Measurements from ENCODE around the gene SPAAR.

Gene SPAAR

GRCh38 chr9:35899021-35899420 is 10.3 kb upstream of the SPAAR start:
- TF ChIP-seq EZH2 (IDR thresholded peaks at IDR 0.05; ENCODE audit: borderline replicate concordance, low read length) (no peak), CTCF (IDR thresholded peaks at IDR 0.05; ENCODE audit: low read length) (no peak)
- H3K79me2 ChIP-seq (ENCODE audit: insufficient read depth, low read length), result no peaks in the 10 kb centered on the region

GRCh38 chr9:35903049-35903448 is 6.2 kb upstream of the SPAAR start:
- H2AFZ ChIP-seq (ENCODE audit: low read length), result no peak overlapping the region
- no peaks in the 10 kb centered on the region; the same call in 1 of the 2 replicates for H3K27me3 ChIP-seq (ENCODE audit: insufficient read depth, low read length)
- H3K9me2 ChIP-seq (ENCODE audit: low read depth, low read length), result no peaks in the 10 kb centered on the region
- H3F3A ChIP-seq (ENCODE audit: insufficient read depth, low read length), result no peaks in the 10 kb centered on the region
- H3K4me1 ChIP-seq (ENCODE audit: insufficient read depth, low read length, severe bottlenecking), result no peaks in the 10 kb centered on the region
- no peaks in the 10 kb centered on the region for H3K9me3 ChIP-seq (ENCODE audit: low read length)
- no peak overlapping the region for H3K4me2 ChIP-seq (ENCODE audit: low read length)
- H3K9ac ChIP-seq (ENCODE audit: low read length), result no peak overlapping the region
- no peak overlapping the region for H3K4me3 ChIP-seq (ENCODE audit: low read depth, low read length, poor library complexity, severe bottlenecking)
- no peak overlapping the region for H3K27ac ChIP-seq (ENCODE audit: low read depth, low read length, poor library complexity, severe bottlenecking)
- peak; percentile 82 for TF ChIP-seq CTCF (IDR thresholded peaks at IDR 0.05; ENCODE audit: low read length)
- TF ChIP-seq EZH2 (IDR thresholded peaks at IDR 0.05; ENCODE audit: borderline replicate concordance, low read length), result no peak
- no peaks in the 10 kb centered on the region for H4K20me1 ChIP-seq (ENCODE audit: insufficient read depth, low read length)
- no peaks in the 10 kb centered on the region for H3K79me2 ChIP-seq (ENCODE audit: insufficient read depth, low read length)
- H3K36me3 ChIP-seq (ENCODE audit: insufficient read depth, low read length), result no peaks in the 10 kb centered on the region

More at GRCh38 chr9:35899021-35899420, 10.3 kb upstream of the SPAAR start:
- no peaks in the 10 kb centered on the region; the same call in 1 of the 2 replicates for H3K27me3 ChIP-seq (ENCODE audit: insufficient read depth, low read length)
- no peak overlapping the region for H3K4me2 ChIP-seq (ENCODE audit: low read length)
- no peak overlapping the region for H3K4me3 ChIP-seq (ENCODE audit: low read depth, low read length, poor library complexity, severe bottlenecking)
- no peaks in the 10 kb centered on the region for H4K20me1 ChIP-seq (ENCODE audit: insufficient read depth, low read length)
- H3K4me1 ChIP-seq (ENCODE audit: insufficient read depth, low read length, severe bottlenecking), result no peaks in the 10 kb centered on the region
- H3K9me3 ChIP-seq (ENCODE audit: low read length), result no peaks in the 10 kb centered on the region
- H3K36me3 ChIP-seq (ENCODE audit: insufficient read depth, low read length), result no peaks in the 10 kb centered on the region
- H2AFZ ChIP-seq (ENCODE audit: low read length), result no peak overlapping the region
- no peaks in the 10 kb centered on the region for H3K9me2 ChIP-seq (ENCODE audit: low read depth, low read length)
- no peak overlapping the region for H3K27ac ChIP-seq (ENCODE audit: low read depth, low read length, poor library complexity, severe bottlenecking)
- no peak overlapping the region for H3K9ac ChIP-seq (ENCODE audit: low read length)
- H3F3A ChIP-seq (ENCODE audit: insufficient read depth, low read length), result no peaks in the 10 kb centered on the region

- Histone ChIP-seq H3K4me2 (ENCODE audit: low read length) (no peak overlapping the region), H3K4me1 (ENCODE audit: insufficient read depth, low read length, severe bottlenecking) (no peaks in the 10 kb centered on the region), H3K9me3 (ENCODE audit: low read length) (no peaks in the 10 kb centered on the region), H3F3A (ENCODE audit: insufficient read depth, low read length) (no peaks in the 10 kb centered on the region), H3K4me3 (ENCODE audit: low read depth, low read length, poor library complexity, severe bottlenecking) (no peak overlapping the region), H3K27me3 (ENCODE audit: insufficient read depth, low read length) (no peaks in the 10 kb centered on the region; the same call in none of the 2 replicates), H3K79me2 (ENCODE audit: insufficient read depth, low read length) (no peaks in the 10 kb centered on the region), H3K9ac (ENCODE audit: low read length) (no peak overlapping the region), H3K27ac (ENCODE audit: low read depth, low read length, poor library complexity, severe bottlenecking) (no peak overlapping the region), H2AFZ (ENCODE audit: low read length) (no peak overlapping the region), H4K20me1 (ENCODE audit: insufficient read depth, low read length) (no peaks in the 10 kb centered on the region), H3K36me3 (ENCODE audit: insufficient read depth, low read length) (no peaks in the 10 kb centered on the region), H3K9me2 (ENCODE audit: low read depth, low read length) (no peaks in the 10 kb centered on the region)
- no peak for TF ChIP-seq CTCF (IDR thresholded peaks at IDR 0.05; ENCODE audit: low read length)
- no peak for TF ChIP-seq EZH2 (IDR thresholded peaks at IDR 0.05; ENCODE audit: borderline replicate concordance, low read length)
Measured at GRCh38 chr9:35904338-35904737, 5.0 kb upstream of the SPAAR start.
